H1 (cell line): ENCODE data around the gene MAPK8. TPM values are rescaled to one million over a fixed set of nuclear protein-coding genes. Genes with fewer than 3 reads are reported as not detected.

Source experiments
- CTCF ChIA-PET: fragments of 300-600 bp; sonication (Branson Sonifier 250); formaldehyde crosslinking; loops from one replicate; lab custom pipeline; 2021; ENCODE audit not compliant: partially characterized antibody; lab: Charles Lee
- POLR2A ChIA-PET: fragments of 300-600 bp; sonication (Branson Sonifier 250); formaldehyde crosslinking; loops from one replicate; lab custom pipeline; 2021; ENCODE audit warnings: inconsistent platforms; ENCODE audit not compliant: partially characterized antibody; lab: Charles Lee
- DNase-seq, 2 experiments: peaks; one replicate each; pipeline versions ENCODE4 v3.0.0 to v3.0.0-alpha.2; 2010 to 2022; ENCODE audit warnings: low spot score in 2 of 2, low read depth in 1 of 2, mixed read lengths in 1 of 2
- FAIRE-seq: peaks from 2 replicates; lab custom pipeline; 2011; peaks lifted over from hg19 to GRCh38; lab: Jason Lieb, UNC
- H2AFZ ChIP-seq: 2 replicates; pipeline ENCODE4 v1.8.1; 2012; ENCODE audit warnings: low read length, inconsistent platforms
- H2AK5ac ChIP-seq: 2 replicates; pipeline ENCODE4 v1.6.1; 2013; ENCODE audit warnings: low read depth, low read length
- H2BK120ac ChIP-seq: replicated peaks from 2 replicates; pipeline ENCODE3; 2013; ENCODE audit warnings: low read depth, low read length, inconsistent platforms
- H2BK12ac ChIP-seq: 2 replicates; pipeline ENCODE4 v1.6.1; 2013; ENCODE audit warnings: low read depth, low read length
- H2BK15ac ChIP-seq: 2 replicates; pipeline ENCODE4 v1.6.1; 2013; ENCODE audit warnings: low read length
- H2BK20ac ChIP-seq: 2 replicates; pipeline ENCODE4 v1.6.1; 2013; ENCODE audit warnings: low read length
- H2BK5ac ChIP-seq: 2 replicates; pipeline ENCODE4 v1.6.1; 2013; ENCODE audit warnings: low read depth, low read length
- H3K14ac ChIP-seq: 2 replicates; pipeline ENCODE4 v1.6.1; 2013; ENCODE audit warnings: inconsistent platforms; ENCODE audit not compliant: insufficient read length
- H3K18ac ChIP-seq: 2 replicates; pipeline ENCODE4 v1.6.1; 2013; ENCODE audit warnings: low read length; ENCODE audit errors: extremely low read depth
- H3K23ac ChIP-seq: 2 replicates; pipeline ENCODE4 v1.6.1; 2013; ENCODE audit warnings: inconsistent platforms; ENCODE audit not compliant: insufficient read length
- H3K23me2 ChIP-seq: 2 replicates; pipeline ENCODE4 v1.6.1; 2013; ENCODE audit warnings: low read depth, low read length
- H3K27ac ChIP-seq: 2 replicates; pipeline ENCODE4 v1.6.1; 2011; ENCODE audit warnings: low read depth, low read length, inconsistent platforms
- H3K27me3 ChIP-seq, 4 experiments: replicated peaks in 1 of 4; 1 replicate in 1 of 4; 2 replicates in 3 of 4; pipeline versions ENCODE4 v1.6.1 to v1.8.1; 2011 to 2013; ENCODE audit warnings: low read length in 3 of 4, mild to moderate bottlenecking in 3 of 4, inconsistent platforms in 2 of 4, mixed read lengths in 2 of 4, moderate library complexity in 1 of 4; ENCODE audit not compliant: control insufficient read depth in 3 of 4, insufficient read depth in 3 of 4; ENCODE audit errors: extremely low read depth in 1 of 4
- H3K36me3 ChIP-seq, 4 experiments: 2 replicates each; pipeline versions ENCODE4 v1.6.1 to v1.8.1; 2011 to 2013; ENCODE audit warnings: mild to moderate bottlenecking in 4 of 4, low read length in 3 of 4, moderate library complexity in 2 of 4, control low read depth in 1 of 4, inconsistent platforms in 1 of 4; ENCODE audit not compliant: insufficient read depth in 4 of 4, control insufficient read depth in 2 of 4
- H3K4ac ChIP-seq: replicated peaks from 2 replicates; pipeline ENCODE3; 2013; ENCODE audit warnings: low read length, low read depth, mixed read lengths, inconsistent platforms; ENCODE audit not compliant: insufficient read length
- H3K4me1 ChIP-seq, 4 experiments: replicated peaks in 1 of 4; 1 replicate in 1 of 4; 2 replicates in 3 of 4; pipeline versions ENCODE4 v1.6.1 to v1.8.1; 2011 to 2013; ENCODE audit warnings: low read length in 3 of 4, inconsistent platforms in 2 of 4, mixed read lengths in 1 of 4; ENCODE audit not compliant: insufficient read depth in 4 of 4, control insufficient read depth in 3 of 4
- H3K4me2 ChIP-seq, 2 experiments: 2 replicates each; pipeline versions ENCODE4 v1.6.1 to v1.8.1; 2011 to 2013; ENCODE audit warnings: low read depth in 2 of 2, low read length in 2 of 2, control low read depth in 1 of 2, inconsistent platforms in 1 of 2, mild to moderate bottlenecking in 1 of 2; ENCODE audit not compliant: insufficient read depth in 1 of 2
- H3K4me3 ChIP-seq, 4 experiments: fragments of 200-600, 300-600 bp in 1 of 4; sonication (generic), shearing (Covaris generic), sonication (Bioruptor Twin) in 1 of 4; 2 replicates each; pipeline versions ENCODE4 v1.5.1 to v1.8.1; 2011 to 2016; ENCODE audit warnings: low read length in 4 of 4, low read depth in 3 of 4, control low read depth in 2 of 4, inconsistent platforms in 2 of 4, mild to moderate bottlenecking in 2 of 4, mixed read lengths in 1 of 4, moderate library complexity in 1 of 4; ENCODE audit not compliant: insufficient read depth in 2 of 4; ENCODE audit errors: extremely low read depth in 1 of 4
- H3K56ac ChIP-seq: replicated peaks from 2 replicates; pipeline ENCODE3; 2013; ENCODE audit warnings: low read depth, mild to moderate bottlenecking, mixed read lengths, low read length, inconsistent platforms; ENCODE audit not compliant: insufficient read length
- H3K79me1 ChIP-seq: 2 replicates; pipeline ENCODE4 v1.6.1; 2013; ENCODE audit warnings: low read depth, low read length, control low read depth
- H3K79me2 ChIP-seq, 2 experiments: 2 replicates each; pipeline versions ENCODE4 v1.6.1 to v1.8.1; 2012 to 2013; ENCODE audit warnings: low read length in 2 of 2, mild to moderate bottlenecking in 2 of 2, inconsistent platforms in 1 of 2; ENCODE audit not compliant: insufficient read depth in 2 of 2, control insufficient read depth in 1 of 2
- H3K9ac ChIP-seq, 4 experiments: replicated peaks in 1 of 4; 1 replicate in 1 of 4; 2 replicates in 3 of 4; pipeline versions ENCODE4 v1.6.1 to v1.8.1; 2011 to 2013; ENCODE audit warnings: low read depth in 3 of 4, low read length in 3 of 4, control low read depth in 2 of 4, mild to moderate bottlenecking in 2 of 4, moderate library complexity in 2 of 4, inconsistent platforms in 1 of 4; ENCODE audit errors: extremely low read depth in 1 of 4
- H3K9me3 ChIP-seq, 2 experiments: 2 replicates each; pipeline versions ENCODE4 v1.6.1 to v1.8.1; 2012 to 2013; ENCODE audit warnings: mild to moderate bottlenecking in 2 of 2, moderate library complexity in 2 of 2, control low read depth in 1 of 2, inconsistent platforms in 1 of 2, low read depth in 1 of 2, low read length in 1 of 2, mixed read lengths in 1 of 2; ENCODE audit not compliant: insufficient read depth in 2 of 2
- H4K20me1 ChIP-seq, 2 experiments: replicated peaks in 1 of 2; 2 replicates each; pipeline versions ENCODE3 to v1.8.1; 2011 to 2013; ENCODE audit warnings: inconsistent platforms in 2 of 2, low read length in 2 of 2, mild to moderate bottlenecking in 1 of 2; ENCODE audit not compliant: insufficient read depth in 2 of 2, control insufficient read depth in 1 of 2
- H4K5ac ChIP-seq: 2 replicates; pipeline ENCODE4 v1.6.1; 2013; ENCODE audit warnings: low read length, low read depth, mixed read lengths, inconsistent platforms; ENCODE audit not compliant: insufficient read length
- H4K8ac ChIP-seq: 2 replicates; pipeline ENCODE4 v1.8.0; 2013; ENCODE audit warnings: mild to moderate bottlenecking, moderate library complexity, low read length, inconsistent platforms; ENCODE audit not compliant: insufficient read depth; ENCODE audit errors: extremely low read depth
- H4K91ac ChIP-seq: replicated peaks from 2 replicates; pipeline ENCODE3; 2013; ENCODE audit warnings: low read length, mixed read lengths, inconsistent platforms; ENCODE audit not compliant: insufficient read length
- ASH2L ChIP-seq: fragments of 200-600, 300-600 bp; sonication (generic); IDR thresholded peaks from one replicate; pipeline ENCODE4 v1.7.1; 2017; ENCODE audit warnings: low read length
- HDAC6 ChIP-seq: IDR thresholded peaks from one replicate; pipeline ENCODE4 v1.7.1; 2012; ENCODE audit warnings: low read depth, mild to moderate bottlenecking, inconsistent platforms, low read length, moderate library complexity
- SAP30 ChIP-seq: fragments of 300-600 bp; sonication (generic); IDR thresholded peaks from 2 replicates; pipeline ENCODE4 v1.7.1; 2012; ENCODE audit warnings: low read length, moderate library complexity, mild to moderate bottlenecking, inconsistent platforms; ENCODE audit not compliant: insufficient read depth, insufficient replicate concordance
- SIRT6 ChIP-seq: IDR thresholded peaks from one replicate; pipeline ENCODE4 v1.7.1; 2012; ENCODE audit warnings: low read length, inconsistent platforms
- TEAD4 ChIP-seq: IDR thresholded peaks from 2 replicates; pipeline ENCODE4 v1.6.1; 2012; ENCODE audit warnings: low read depth, low read length, inconsistent platforms, mixed read lengths
- WGBS, 2 experiments: shearing (Covaris generic) in 1 of 2; methylation state at CpG; one replicate each; pipeline versions ENCODE4 v1.1.6 to v1.1.7; 2013 to 2015; ENCODE audit warnings: low lambda C conversion rate in 2 of 2, mixed read lengths in 2 of 2, inconsistent platforms in 1 of 2, low coverage in 1 of 2, missing lambda C conversion rate in 1 of 2; ENCODE audit not compliant: insufficient replicate concordance in 2 of 2, insufficient coverage in 1 of 2, insufficient read length in 1 of 2; ENCODE audit errors: extremely low coverage in 1 of 2, missing lambda C conversion rate in 1 of 2; 5-methylcytosine and 5-hydroxymethylcytosine counted together
- polyA plus RNA-seq, 7 experiments: library from polyadenylated mRNA; depleted of rRNA in 3 of 7; stranded (reverse) in 5 of 7; unstranded in 2 of 7; fragments of >200 nt in 5 of 7; fragments of 200-250 nt in 2 of 7; gene quantifications; 1 replicate in 5 of 7; 2 replicates in 1 of 7; 4 replicates in 1 of 7; pipeline versions ENCODE4 v1.2.1 to v1.2.3, GENCODE V29; 2011 to 2013; ENCODE audit warnings: missing spikeins in 2 of 7, mixed read lengths in 2 of 7
- total RNA-seq: library from RNA; stranded (reverse); fragmentation: NEBNext Ultra II Directional; extraction: Animal tissue kit (Norgen Biotek cat#: 25700); gene quantifications from 2 replicates; pipeline ENCODE4 v1.2.1, GENCODE V29; 2021
- TF ChIP-seq, protein P1 (sequence below), 3 experiments: IDR thresholded peaks; 1 replicate in 2 of 3; 2 replicates in 1 of 3; pipeline versions ENCODE4 v1.5.1 to v1.6.1; 2011; ENCODE audit warnings: low read length in 3 of 3, mild to moderate bottlenecking in 3 of 3, inconsistent platforms in 2 of 3, low read depth in 1 of 3, moderate library complexity in 1 of 3; ENCODE audit not compliant: insufficient read depth in 1 of 3; ENCODE audit errors: control extremely low read depth in 1 of 3
- TF ChIP-seq, protein P2 (sequence below): IDR thresholded peaks from 2 replicates; pipeline ENCODE4 v1.6.1; 2012; ENCODE audit warnings: inconsistent platforms

MAPK8 gene
- total and polyA plus RNA-seq, 2 of the 8 experiments (the other 6 are each of a cell fraction or from before 2014, with no cell fraction given): 23.3 to 71.3 TPM

DNA sequence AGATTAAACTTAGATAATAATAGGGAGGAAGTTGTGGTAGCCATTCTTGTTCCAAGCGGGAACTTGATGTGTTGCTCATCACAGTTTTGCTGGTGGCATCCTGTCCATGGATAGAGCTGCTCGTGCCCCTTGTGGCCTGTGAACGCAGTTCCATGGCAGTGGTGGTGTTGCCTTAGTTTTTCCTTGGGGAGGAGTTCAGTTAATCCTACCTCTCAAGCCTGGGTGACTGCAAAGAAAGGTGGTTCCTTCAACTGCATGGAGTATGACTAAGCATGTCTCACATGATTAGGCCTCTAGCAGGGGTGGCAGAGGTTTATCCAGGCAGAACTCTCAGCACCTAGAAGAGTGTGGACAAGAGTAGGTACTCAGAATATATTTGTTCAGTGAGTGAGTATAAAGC lies 99.7 kb downstream of the MAPK8 start:
- Histone ChIP-seq H3K56ac (no peak overlapping the region), H3K4me3 (no peak overlapping the region), H4K8ac (no peak overlapping the region), H3K23me2 (no peaks in the 10 kb centered on the region), H3K27me3 (no peaks in the 10 kb centered on the region), H3K4me1 (no peaks in the 10 kb centered on the region), H2BK120ac (no peak overlapping the region), H3K79me2 (peaks cover 0 to 4% of the 10 kb centered on the region in 2 experiments; a peak in 1 of 4 replicates), H2BK15ac (no peak overlapping the region), H2BK5ac (no peak overlapping the region), H3K36me3 (peaks cover 0 to 13% (median 4%) of the 10 kb centered on the region in 4 experiments; a peak in 6 of 8 replicates), H2AFZ (no peak overlapping the region), H3K14ac (no peak overlapping the region), H3K4ac (no peak overlapping the region), H2AK5ac (no peak overlapping the region), H3K27ac (no peak overlapping the region), H3K9me3 (no peaks in the 10 kb centered on the region), H4K5ac (no peak overlapping the region), H3K79me1 (no peaks in the 10 kb centered on the region), H3K18ac (no peak overlapping the region), H2BK12ac (no peak overlapping the region), H2BK20ac (no peak overlapping the region), H4K91ac (no peak overlapping the region), H3K4me2 (no peak overlapping the region), H4K20me1 (no peaks in the 10 kb centered on the region), H3K23ac (no peak overlapping the region), H3K9ac (no peak overlapping the region)
- 69% methylated on average over 3 of the region's 3 CpGs; no CpG with 5 or more reads in 1 of the 2 experiments for WGBS, 2 experiments
- DNase-seq: no peak
- ChIA-PET POLR2A (no interaction called here), CTCF (interaction anchor here (0.8 to 2.4 kb wide), 10 partner anchors 9 to 119 kb away, joined by 3 to 8 read pairs (median 4); no protein-coding TSS in a partner anchor)
- TF ChIP-seq, protein P1, sequence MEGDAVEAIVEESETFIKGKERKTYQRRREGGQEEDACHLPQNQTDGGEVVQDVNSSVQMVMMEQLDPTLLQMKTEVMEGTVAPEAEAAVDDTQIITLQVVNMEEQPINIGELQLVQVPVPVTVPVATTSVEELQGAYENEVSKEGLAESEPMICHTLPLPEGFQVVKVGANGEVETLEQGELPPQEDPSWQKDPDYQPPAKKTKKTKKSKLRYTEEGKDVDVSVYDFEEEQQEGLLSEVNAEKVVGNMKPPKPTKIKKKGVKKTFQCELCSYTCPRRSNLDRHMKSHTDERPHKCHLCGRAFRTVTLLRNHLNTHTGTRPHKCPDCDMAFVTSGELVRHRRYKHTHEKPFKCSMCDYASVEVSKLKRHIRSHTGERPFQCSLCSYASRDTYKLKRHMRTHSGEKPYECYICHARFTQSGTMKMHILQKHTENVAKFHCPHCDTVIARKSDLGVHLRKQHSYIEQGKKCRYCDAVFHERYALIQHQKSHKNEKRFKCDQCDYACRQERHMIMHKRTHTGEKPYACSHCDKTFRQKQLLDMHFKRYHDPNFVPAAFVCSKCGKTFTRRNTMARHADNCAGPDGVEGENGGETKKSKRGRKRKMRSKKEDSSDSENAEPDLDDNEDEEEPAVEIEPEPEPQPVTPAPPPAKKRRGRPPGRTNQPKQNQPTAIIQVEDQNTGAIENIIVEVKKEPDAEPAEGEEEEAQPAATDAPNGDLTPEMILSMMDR (IDR thresholded peaks at IDR 0.05; ENCODE audit: control extremely low read depth in 1 of 3, insufficient read depth in 1 of 3, low read depth in 1 of 3, low read length in 3 of 3): peak in 2 of 3 experiments; percentile 17 to 31; a peak in 2 of 4 replicates
- TF ChIP-seq TEAD4: no peak
- TF ChIP-seq, protein P2, sequence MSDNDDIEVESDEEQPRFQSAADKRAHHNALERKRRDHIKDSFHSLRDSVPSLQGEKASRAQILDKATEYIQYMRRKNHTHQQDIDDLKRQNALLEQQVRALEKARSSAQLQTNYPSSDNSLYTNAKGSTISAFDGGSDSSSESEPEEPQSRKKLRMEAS: no peak
- no peak for TF ChIP-seq HDAC6
- no peak for TF ChIP-seq SAP30
- TF ChIP-seq ASH2L: no peak
- no peak for TF ChIP-seq SIRT6
- no peak for FAIRE-seq
